K562 (cell line): ENCODE measurements around the gene PRF1. TPM values are rescaled to one million over a fixed set of nuclear protein-coding genes. Genes with fewer than 3 reads are reported as not detected.

Experiments used
- ATF7 ChIP-seq: fragments of 450-650 bp; IDR thresholded peaks from 2 replicates; pipeline ENCODE4 v1.7.1; 2014; ENCODE audit warnings: mild to moderate bottlenecking, moderate library complexity
- CBFA2T3 ChIP-seq: fragments of 450-650 bp; IDR thresholded peaks from 2 replicates; pipeline ENCODE4 v1.6.1; 2017
- FOSL1 ChIP-seq: fragments of 200-800 bp; sonication (Bioruptor generic); conservative IDR thresholded peaks from 2 replicates; pipeline ENCODE4 v1.6.1; 2016; ENCODE audit warnings: missing genetic modification characterization, missing compliant biosample characterization
- HDAC3 ChIP-seq: fragments of 450-650 bp; IDR thresholded peaks from 2 replicates; pipeline ENCODE4 v1.6.1; 2018; ENCODE audit warnings: borderline replicate concordance, mild to moderate bottlenecking, moderate library complexity; ENCODE audit not compliant: partially characterized antibody
- HMGN3 ChIP-seq: IDR thresholded peaks from 2 replicates; pipeline ENCODE4 v1.6.1; 2011; ENCODE audit warnings: borderline replicate concordance, low read depth, mild to moderate bottlenecking, mixed read lengths, low read length; ENCODE audit not compliant: insufficient read length; ENCODE audit errors: extremely low read depth
- MGA ChIP-seq: fragments of 450-650 bp; IDR thresholded peaks from 2 replicates; pipeline ENCODE4 v1.6.1; 2016; ENCODE audit warnings: mild to moderate bottlenecking, moderate library complexity
- NR2F6 ChIP-seq: fragments of 450-650 bp; formaldehyde crosslinking; IDR thresholded peaks from 2 replicates; pipeline ENCODE4 v1.4.0; 2020; ENCODE audit warnings: mild to moderate bottlenecking
- SRF ChIP-seq, 2 experiments: fragments of 250-450, 450-650 bp in 1 of 2; sonication (Bioruptor Pico) in 1 of 2; sonication (generic) in 1 of 2; formaldehyde crosslinking; IDR thresholded peaks; 2 replicates each; pipeline versions ENCODE4 v1.5.0 to v1.5.1; 2020 to 2022; ENCODE audit warnings: mild to moderate bottlenecking in 1 of 2, missing genetic modification reagents in 1 of 2
- polyA plus RNA-seq, 8 experiments: library from polyadenylated mRNA; depleted of rRNA in 4 of 8; stranded (reverse) in 5 of 8; unstranded in 3 of 8; fragments of >200 nt; fragmentation: Nextera tagmentation in 2 of 8; fragmentation: Illumina TruSeq in 1 of 8; extraction: Ambion mirVana in 2 of 8; extraction: Trizol in 1 of 8; gene quantifications; 2 replicates each; pipeline versions ENCODE4 v1.2.1 to v1.2.3, GENCODE V29; 2011 to 2014; ENCODE audit warnings: inconsistent platforms in 1 of 8, missing spikeins in 1 of 8
- total RNA-seq, 7 experiments: library from RNA; depleted of rRNA in 6 of 7; stranded (reverse); fragments of >200 nt in 6 of 7; fragmentation: Illumina TruSeq in 2 of 7; extraction: Trizol in 2 of 7; gene quantifications; 2 replicates each; pipeline versions ENCODE4 v1.2.1 to v1.2.3, GENCODE V29; 2011 to 2021; ENCODE audit warnings: low replicate concordance in 1 of 7
- TF ChIP-seq, protein P1 (sequence below), 2 experiments: fragments of 450-650 bp; conservative IDR thresholded peaks; 2 replicates each; pipeline ENCODE4 v1.6.1; 2017; ENCODE audit warnings: mild to moderate bottlenecking in 2 of 2, moderate library complexity in 2 of 2
- TF ChIP-seq, protein P2 (sequence below), 2 experiments: fragments of 450-650 bp in 1 of 2; sonication (generic) in 1 of 2; formaldehyde crosslinking; conservative IDR thresholded peaks; 2 replicates each; pipeline versions ENCODE4 v1.4.0 to v1.8.1; 2020 to 2022; ENCODE audit warnings: mild to moderate bottlenecking in 1 of 2, missing genetic modification reagents in 1 of 2

PRF1 gene
- total and polyA plus RNA-seq, 9 of the 15 experiments (the other 6 are each of a cell fraction or from before 2014, with no cell fraction given), result 3.8 to 8.6 (median 6.3) TPM

DNA sequence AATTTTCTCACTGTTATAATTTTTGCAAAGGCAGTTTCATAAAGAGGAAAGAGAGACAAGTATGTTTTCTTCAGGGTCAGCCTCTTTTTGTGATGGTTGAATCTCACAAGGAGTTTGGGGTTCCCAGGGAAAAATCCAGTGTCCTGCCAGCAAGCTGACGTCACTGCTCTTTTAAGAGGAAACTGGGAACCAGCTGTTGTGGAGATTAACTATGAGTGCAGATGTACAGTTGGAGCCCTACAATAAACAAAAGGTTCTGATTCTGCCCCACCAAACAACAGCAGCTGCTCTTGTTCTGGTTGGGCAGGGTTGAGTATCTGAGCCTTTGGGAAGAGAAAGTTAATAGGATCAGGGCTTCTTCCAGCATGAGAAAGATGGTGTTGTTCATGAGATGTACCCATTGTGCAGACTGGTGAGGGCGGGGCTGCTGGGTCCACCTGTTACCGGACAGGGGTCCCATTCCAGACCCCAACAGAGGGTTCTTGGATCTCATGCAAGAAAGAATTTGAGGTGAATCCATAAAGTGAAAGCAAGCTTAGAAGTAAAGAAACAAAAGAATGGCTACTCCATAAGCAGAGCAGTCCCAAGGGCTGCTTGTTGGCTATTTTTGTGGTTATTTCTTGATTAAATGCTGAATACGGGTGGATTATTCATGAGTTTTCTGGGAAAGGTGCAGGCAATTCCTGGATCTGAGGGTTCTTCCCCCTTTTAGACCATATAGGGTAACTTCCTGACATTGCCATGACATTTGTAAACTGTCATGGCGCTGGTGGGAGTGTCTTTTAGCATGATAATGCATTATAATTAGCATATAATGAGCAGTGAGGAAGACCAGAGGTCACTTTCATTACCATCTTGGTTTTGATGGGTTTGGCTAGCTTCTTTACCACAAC lies 12.5 kb downstream of the PRF1 start (continued):
- TF ChIP-seq, protein P1, sequence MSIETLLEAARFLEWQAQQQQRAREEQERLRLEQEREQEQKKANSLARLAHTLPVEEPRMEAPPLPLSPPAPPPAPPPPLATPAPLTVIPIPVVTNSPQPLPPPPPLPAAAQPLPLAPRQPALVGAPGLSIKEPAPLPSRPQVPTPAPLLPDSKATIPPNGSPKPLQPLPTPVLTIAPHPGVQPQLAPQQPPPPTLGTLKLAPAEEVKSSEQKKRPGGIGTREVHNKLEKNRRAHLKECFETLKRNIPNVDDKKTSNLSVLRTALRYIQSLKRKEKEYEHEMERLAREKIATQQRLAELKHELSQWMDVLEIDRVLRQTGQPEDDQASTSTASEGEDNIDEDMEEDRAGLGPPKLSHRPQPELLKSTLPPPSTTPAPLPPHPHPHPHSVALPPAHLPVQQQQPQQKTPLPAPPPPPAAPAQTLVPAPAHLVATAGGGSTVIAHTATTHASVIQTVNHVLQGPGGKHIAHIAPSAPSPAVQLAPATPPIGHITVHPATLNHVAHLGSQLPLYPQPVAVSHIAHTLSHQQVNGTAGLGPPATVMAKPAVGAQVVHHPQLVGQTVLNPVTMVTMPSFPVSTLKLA (conservative IDR thresholded peaks at IDR 0.05), result no peak
- TF ChIP-seq CBFA2T3 (0 out of 2 replicates have a peak, but pooled peaks have one; percentile 15), HDAC3 (no peak), ATF7 (peak; percentile 55; the same call in 1 of the 2 replicates), FOSL1 (tag) (peak; percentile 78), NR2F6 (CRISPR knock-in tag) (no peak), MGA (no peak), SRF (CRISPR knock-in tag; IDR thresholded peaks at IDR 0.05) (peak; percentile 72 to 99), HMGN3 (no peak)
- TF ChIP-seq, protein P2, sequence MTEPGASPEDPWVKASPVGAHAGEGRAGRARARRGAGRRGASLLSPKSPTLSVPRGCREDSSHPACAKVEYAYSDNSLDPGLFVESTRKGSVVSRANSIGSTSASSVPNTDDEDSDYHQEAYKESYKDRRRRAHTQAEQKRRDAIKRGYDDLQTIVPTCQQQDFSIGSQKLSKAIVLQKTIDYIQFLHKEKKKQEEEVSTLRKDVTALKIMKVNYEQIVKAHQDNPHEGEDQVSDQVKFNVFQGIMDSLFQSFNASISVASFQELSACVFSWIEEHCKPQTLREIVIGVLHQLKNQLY (CRISPR knock-in tag; conservative IDR thresholded peaks at IDR 0.05), result no peak
